HepG2 (cell line): Measurements from ENCODE around the gene RNF17. TPM values are rescaled to one million over a fixed set of nuclear protein-coding genes. Genes with fewer than 3 reads are reported as not detected.
"Not testable (repeated sequence)": the region's sequence is repeated elsewhere in the genome, so short reads cannot be mapped to it uniquely, and the experiment has no call there.

Experiments
- ATAC-seq: fragments of 200-7000 bp; cut with Tn5 transposase; 3 replicates; pipeline ENCODE4 v1.9.1; 2020; ENCODE audit warnings: mild to moderate bottlenecking, moderate library complexity
- BruUV-seq: library from RNA; stranded (reverse); fragments of 400-500 nt; replicated peaks from 2 replicates; lab custom pipeline; 2021; lab: Mats Ljungman, UMichigan
- CTCF ChIA-PET: fragments of 300-600 bp; formaldehyde crosslinking; extraction: SDS; loops from one replicate; lab custom pipeline; 2021; ENCODE audit warnings: low total read pairs, inconsistent platforms, low intra/inter-chr PET ratio; lab: Yijun Ruan, JAX
- POLR2A ChIA-PET: fragments of 350-600 bp; sonication (Branson Sonifier 250); formaldehyde crosslinking; loops from one replicate; lab custom pipeline; 2020; ENCODE audit warnings: antibody characterized with exemption, inconsistent platforms; lab: Yijun Ruan, JAX
- DNase-seq: peaks from one replicate; pipeline ENCODE4 v3.0.0-alpha.2; 2015; ENCODE audit warnings: low spot score
- FAIRE-seq: peaks from 3 replicates; lab custom pipeline; 2011; peaks lifted over from hg19 to GRCh38; lab: Jason Lieb, UNC
- H2AFZ ChIP-seq: one replicate; pipeline ENCODE4 v1.6.1; 2011; ENCODE audit warnings: low read length, inconsistent platforms
- H3K27ac ChIP-seq: fragments of 300-600 bp; 3 replicates; pipeline ENCODE4 v1.8.0; 2011; ENCODE audit warnings: mixed run types, mild to moderate bottlenecking, mixed read lengths, low read length, inconsistent platforms; ENCODE audit not compliant: insufficient read depth; ENCODE audit errors: extremely low read length
- H3K27me3 ChIP-seq, 2 experiments: fragments of 200-600 bp in 1 of 2; 2 replicates in 1 of 2; 3 replicates in 1 of 2; pipeline versions ENCODE4 v1.6.0 to v1.8.0; 2011; ENCODE audit warnings: low read length in 2 of 2, mild to moderate bottlenecking in 2 of 2, moderate library complexity in 2 of 2, inconsistent platforms in 1 of 2; ENCODE audit not compliant: insufficient read depth in 2 of 2, control insufficient read depth in 1 of 2
- H3K36me3 ChIP-seq, 2 experiments: fragments of 200-600 bp in 1 of 2; replicated peaks in 1 of 2; 2 replicates in 1 of 2; 3 replicates in 1 of 2; pipeline versions ENCODE4 v1.5.1 to v1.8.0; 2011; ENCODE audit warnings: low read length in 2 of 2, inconsistent platforms in 1 of 2; ENCODE audit not compliant: insufficient read depth in 2 of 2, control insufficient read depth in 1 of 2
- H3K4me1 ChIP-seq: 2 replicates; pipeline ENCODE4 v1.5.1; 2012; ENCODE audit warnings: low read length, inconsistent platforms; ENCODE audit not compliant: insufficient read depth
- H3K4me2 ChIP-seq: 2 replicates; pipeline ENCODE4 v1.6.0; 2011; ENCODE audit warnings: low read depth, low read length, inconsistent platforms
- H3K4me3 ChIP-seq, 3 experiments: fragments of 200-600 bp in 1 of 3; sonication (generic), shearing (Covaris generic) in 1 of 3; replicated peaks in 1 of 3; 2 replicates each; pipeline ENCODE4 v1.5.1; 2011 to 2016; ENCODE audit warnings: low read length in 3 of 3, inconsistent platforms in 2 of 3, low read depth in 2 of 3, mild to moderate bottlenecking in 2 of 3, control low read depth in 1 of 3, mixed read lengths in 1 of 3; ENCODE audit not compliant: insufficient read depth in 1 of 3
- H3K79me2 ChIP-seq: one replicate; pipeline ENCODE4 v1.6.1; 2011; ENCODE audit warnings: low read length, inconsistent platforms; ENCODE audit not compliant: insufficient read depth
- H3K9ac ChIP-seq: 2 replicates; pipeline ENCODE4 v1.6.0; 2011; ENCODE audit warnings: mild to moderate bottlenecking, low read depth, low read length, inconsistent platforms; ENCODE audit not compliant: insufficient read depth
- H3K9me3 ChIP-seq: 2 replicates; pipeline ENCODE4 v1.5.1; 2012; ENCODE audit warnings: mild to moderate bottlenecking, low read length
- H4K20me1 ChIP-seq: 2 replicates; pipeline ENCODE4 v1.6.0; 2011; ENCODE audit warnings: inconsistent platforms, mild to moderate bottlenecking, low read length, moderate library complexity; ENCODE audit not compliant: insufficient read depth
- MAZ ChIP-seq, 2 experiments: sonication (generic) in 1 of 2; formaldehyde crosslinking in 1 of 2; IDR thresholded peaks; 2 replicates each; pipeline versions ENCODE4 v1.5.0 to v1.6.1; 2012 to 2020; ENCODE audit warnings: low read depth in 2 of 2, mild to moderate bottlenecking in 2 of 2, borderline replicate concordance in 1 of 2, improper control_type of control experiment in 1 of 2, low read length in 1 of 2, missing genetic modification reagents in 1 of 2, moderate library complexity in 1 of 2
- THAP7 ChIP-seq: sonication (generic); formaldehyde crosslinking; IDR thresholded peaks from 2 replicates; pipeline ENCODE4 v1.8.1; 2023; ENCODE audit warnings: mild to moderate bottlenecking, missing genetic modification reagents
- ZNF326 ChIP-seq: sonication (generic); formaldehyde crosslinking; IDR thresholded peaks from 2 replicates; pipeline ENCODE4 v1.4.0; 2020; ENCODE audit warnings: missing genetic modification reagents, borderline replicate concordance
- ZNF660 ChIP-seq: sonication (generic); formaldehyde crosslinking; IDR thresholded peaks from 2 replicates; pipeline ENCODE4 v1.5.1; 2020; ENCODE audit warnings: mild to moderate bottlenecking, low read depth, missing genetic modification reagents, borderline replicate concordance
- WGBS: methylation state at CpG from one replicate; pipeline ENCODE4 v1.1.6; 2017; ENCODE audit warnings: low lambda C conversion rate; 5-methylcytosine and 5-hydroxymethylcytosine counted together
- in situ Hi-C: cut with HindIII; loops from 2 replicates; pipeline ENCODE4 v1.10.0; 2017; ENCODE audit warnings: low pct_unique_long_range_greater_than_20kb; ENCODE audit not compliant: extremely low pct_ligation_motif_present
- intact Hi-C: fragments of 100-400 bp; cut with micrococcal nuclease; formaldehyde crosslinking; loops from one replicate; pipeline ENCODE4 v1.10.0; 2022; ENCODE audit not compliant: unreplicated experiment
- polyA plus RNA-seq, 8 experiments: library from polyadenylated mRNA; depleted of rRNA in 3 of 8; stranded (reverse) in 7 of 8; unstranded in 1 of 8; fragments of >200 nt; fragmentation: Illumina TruSeq in 4 of 8; extraction: Trizol in 4 of 8; gene quantifications; 2 replicates each; pipeline versions ENCODE4 v1.2.1 to v1.2.3, GENCODE V29; 2011 to 2016; ENCODE audit warnings: low read depth in 4 of 8, missing spikeins in 1 of 8, mixed read lengths in 1 of 8; ENCODE audit not compliant: insufficient read depth in 1 of 8
- total RNA-seq, 5 experiments: library from RNA; depleted of rRNA; stranded (reverse); fragments of >200 nt; fragmentation: Illumina TruSeq; extraction: Trizol; gene quantifications; 2 replicates each; pipeline ENCODE4 v1.2.3, GENCODE V29; 2016; ENCODE audit warnings: low read depth in 1 of 5
- TF ChIP-seq, protein P1 (sequence below): sonication (generic); formaldehyde crosslinking; IDR thresholded peaks from 2 replicates; pipeline ENCODE4 v1.5.1; 2020; ENCODE audit warnings: missing genetic modification reagents, mild to moderate bottlenecking, borderline replicate concordance

Gene RNF17
- total and polyA plus RNA-seq, 2 of the 13 experiments (the other 11 are each of a cell fraction or from before 2014, with no cell fraction given) = not detected

- no peak for TF ChIP-seq THAP7
Observed at GRCh38 chr13:24834902-24835510, 71.0 kb downstream of the RNF17 start (continued).

GRCh38 chr13:24837528-24837927 lies 73.6 kb downstream of the RNF17 start:
- H3K27ac ChIP-seq, H3K36me3 ChIP-seq, H3K79me2 ChIP-seq, H3K4me1 ChIP-seq, H4K20me1 ChIP-seq, intact Hi-C loops, H3K4me2 ChIP-seq, in situ Hi-C loops, H3K9me3 ChIP-seq, POLR2A ChIA-PET, DNase-seq, BruUV-seq, ATAC-seq, H3K9ac ChIP-seq, H3K4me3 ChIP-seq, CTCF ChIA-PET, H2AFZ ChIP-seq, H3K27me3 ChIP-seq, FAIRE-seq: not testable (repeated sequence)
- 2% methylated on average over 2 of the region's 2 CpGs for WGBS

DNA sequence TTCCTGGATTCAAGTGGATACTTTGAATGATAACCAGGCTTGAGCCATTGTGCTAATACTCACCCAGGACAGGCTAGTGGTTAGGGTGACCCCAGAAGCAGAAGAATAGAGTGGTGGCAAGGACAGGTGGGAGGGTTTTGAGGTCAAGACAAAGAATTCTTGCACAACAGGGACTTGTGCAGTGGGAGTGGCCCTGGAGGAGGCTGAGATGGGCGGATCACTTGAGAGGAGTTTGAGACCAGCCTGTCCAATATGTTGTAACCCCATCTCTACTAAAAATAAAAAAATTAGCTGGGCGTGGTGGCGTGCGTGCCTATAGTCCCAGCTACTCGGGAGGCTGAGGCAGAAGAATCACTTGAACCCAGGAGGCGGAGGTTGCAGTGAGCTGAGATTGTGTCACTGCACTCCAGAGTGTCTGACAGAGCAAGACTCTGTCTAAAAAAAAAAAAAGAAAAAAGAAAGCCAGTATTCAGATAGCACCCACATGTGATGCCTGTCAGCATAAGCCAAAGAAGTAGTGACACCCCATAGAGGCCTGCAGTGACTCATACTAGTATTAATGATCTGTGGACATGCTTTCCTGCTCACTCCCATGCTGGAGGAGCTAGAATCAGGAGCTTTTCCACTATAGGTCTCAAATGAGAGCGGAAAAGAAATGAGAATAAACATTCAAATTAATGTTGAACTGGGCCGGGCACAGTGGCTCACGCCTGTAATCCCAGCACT lies 78.7 kb downstream of the RNF17 start:
- no peak for ATAC-seq

More for the DNA sequence above, 78.7 kb downstream of the RNF17 start:
- Histone ChIP-seq H3K27me3 (no peaks in the 10 kb centered on the region), H3K4me2 (no peak overlapping the region), H3K4me1 (no peaks in the 10 kb centered on the region), H3K36me3 (no peaks in the 10 kb centered on the region), H3K4me3 (no peak overlapping the region), H3K27ac (no peak overlapping the region), H4K20me1 (no peaks in the 10 kb centered on the region), H2AFZ (no peak overlapping the region), H3K79me2 (no peaks in the 10 kb centered on the region), H3K9me3 (no peaks in the 10 kb centered on the region), H3K9ac (no peak overlapping the region)
- no TSS peak for BruUV-seq
- TF ChIP-seq ZNF660 (CRISPR knock-in tag) (no peak), MAZ (IDR thresholded peaks at IDR 0.05; ENCODE audit: borderline replicate concordance, low read depth, low read length) (no peak), MAZ (CRISPR knock-in tag; IDR thresholded peaks at IDR 0.05; ENCODE audit: low read depth) (no peak), ZNF326 (CRISPR knock-in tag) (no peak)
- TF ChIP-seq, protein P1, sequence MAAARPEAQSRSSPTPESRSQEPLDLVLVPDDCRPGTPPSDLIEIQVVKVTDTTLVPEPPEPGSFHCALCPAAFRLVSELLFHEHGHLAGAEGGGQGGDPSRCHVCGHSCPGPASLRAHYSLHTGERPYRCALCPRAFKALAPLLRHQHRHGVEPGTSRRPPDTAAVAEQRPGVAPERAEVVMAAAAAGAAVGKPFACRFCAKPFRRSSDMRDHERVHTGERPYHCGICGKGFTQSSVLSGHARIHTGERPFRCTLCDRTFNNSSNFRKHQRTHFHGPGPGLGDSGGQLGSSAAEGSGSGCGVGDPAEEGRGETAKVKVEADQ (CRISPR knock-in tag) = no peak
- ChIA-PET POLR2A (no interaction called here), CTCF (no interaction called here)
- in situ Hi-C loops = no loop called here
- FAIRE-seq (no peak), DNase-seq (no peak)
- 12% methylated on average over 9 of the region's 9 CpGs for WGBS
- intact Hi-C loops = no loop called here
